NT2/D1 (cell line): Measurements from ENCODE around the gene DYNC1LI1.

Experiments
- SUZ12 ChIP-seq: IDR thresholded peaks from 2 replicates; pipeline ENCODE4 v1.6.1; 2011; ENCODE audit not compliant: insufficient read length, insufficient read depth; ENCODE audit errors: extremely low read depth
- YY1 ChIP-seq: IDR thresholded peaks from 2 replicates; pipeline ENCODE4 v1.6.1; 2011; ENCODE audit not compliant: insufficient read length, insufficient read depth

DNA sequence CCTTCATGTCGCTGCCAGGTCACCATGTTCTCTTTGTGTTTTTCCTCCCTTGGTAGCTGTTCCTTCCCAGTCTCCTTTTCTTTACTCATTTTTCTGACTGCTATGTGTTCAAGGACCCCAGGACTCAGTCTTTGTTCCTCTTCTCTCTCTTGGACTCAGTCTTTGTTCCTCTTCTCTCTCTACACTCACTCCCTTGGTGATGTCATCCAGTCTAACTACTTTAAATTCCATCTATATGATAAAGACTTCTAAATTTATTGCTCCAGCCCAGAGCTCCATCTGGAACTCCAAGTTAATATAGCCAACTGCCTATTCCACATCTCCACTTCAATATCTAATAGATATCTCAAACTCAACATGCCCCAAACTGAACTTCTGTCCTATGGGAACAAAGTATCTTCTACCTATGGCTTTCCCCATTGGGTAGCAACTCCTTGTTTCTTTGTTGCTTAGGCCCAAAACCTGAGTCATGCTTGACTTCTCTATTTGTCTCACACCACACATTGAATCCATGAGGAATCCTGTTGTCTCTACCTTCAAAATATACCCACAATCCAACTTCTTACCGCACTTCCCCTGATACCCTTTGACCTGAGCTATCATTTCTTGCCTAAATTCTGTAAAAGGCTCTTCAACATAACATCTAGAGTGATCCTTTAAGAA lies 4.9 kb upstream of the DYNC1LI1 start:
- TF ChIP-seq YY1 (no peak), SUZ12 (no peak)
